ENCODE results near the gene KLHL2.
"Not testable (repeated sequence)": the region's sequence is repeated elsewhere in the genome, so short reads cannot be mapped to it uniquely, and the experiment has no call there.

The KLHL2 gene

GRCh38 chr4:165332502-165332901, 125.1 kb downstream of the KLHL2 start:
- no peak for DNase-seq

- no peak for DNase-seq
Observed at GRCh38 chr4:165335163-165335703, 127.9 kb downstream of the KLHL2 start.

GRCh38 chr4:165336743-165337142, 129.4 kb downstream of the KLHL2 start:
- DNase-seq, result no peak

GRCh38 chr4:165342340-165342739, 135.0 kb downstream of the KLHL2 start:
- DNase-seq, result not testable (repeated sequence)

- DNase-seq, result no peak
Observed at GRCh38 chr4:165343353-165344191, 136.2 kb downstream of the KLHL2 start.

GRCh38 chr4:165345666-165346417, 138.5 kb downstream of the KLHL2 start:
- peak; percentile 75 for DNase-seq

GRCh38 chr4:165347647-165348569, 140.5 kb downstream of the KLHL2 start:
- DNase-seq, result no peak

- DNase-seq, result no peak
Observed at GRCh38 chr4:165351359-165352130, 144.2 kb downstream of the KLHL2 start.

GRCh38 chr4:165355900-165356300, 148.5 kb downstream of the KLHL2 start:
- peak; percentile 26 for DNase-seq

GRCh38 chr4:165359506-165359905, 152.1 kb downstream of the KLHL2 start:
- no peak for DNase-seq

- no peak for DNase-seq
Observed at GRCh38 chr4:165360041-165360695, 152.8 kb downstream of the KLHL2 start.

- no peak for DNase-seq
Observed at GRCh38 chr4:165360985-165361670, 153.8 kb downstream of the KLHL2 start.

- DNase-seq, result no peak
Observed at GRCh38 chr4:165361810-165362209, 154.4 kb downstream of the KLHL2 start.

- DNase-seq, result no peak
Observed at GRCh38 chr4:165364452-165365080, 157.2 kb downstream of the KLHL2 start.

- no peak for DNase-seq
Observed at GRCh38 chr4:165367040-165367439, 159.7 kb downstream of the KLHL2 start.

- no peak for DNase-seq
Observed at GRCh38 chr4:165368114-165368513, 160.8 kb downstream of the KLHL2 start.

GRCh38 chr4:165368567-165368966, 161.2 kb downstream of the KLHL2 start:
- no peak for DNase-seq

GRCh38 chr4:165369522-165369921, 162.2 kb downstream of the KLHL2 start:
- no peak for DNase-seq

GRCh38 chr4:165370530-165370929, 163.2 kb downstream of the KLHL2 start:
- DNase-seq, result no peak

Measured in NCI-H2227 treated with DMSO at 0.1 percent for 48 hours (cell line).